Natural killer cell treated with Interleukin-12 subunit alpha and Interleukin-12 subunit beta and Interleukin-15 and Interleukin-18, amount 100 ng/mL, for 72 hours (primary cell): ENCODE measurements around the gene COG4. TPM values are rescaled to one million over a fixed set of nuclear protein-coding genes. Genes with fewer than 3 reads are reported as not detected.
"Not testable (repeated sequence)": the region's sequence is repeated elsewhere in the genome, so short reads cannot be mapped to it uniquely, and the experiment has no call there.

Experiments
- ATAC-seq, 2 donors: fragments of 150-1000 bp; cut with Tn5 transposase in 1 of 2; sonication (Bioruptor Pico), chemical (Tn5 transposase) in 1 of 2; 2 replicates each; pipeline ENCODE4 v1.10.0; 2021
- DNase-seq: peaks from one replicate; pipeline ENCODE4 v3.0.0; 2022; ENCODE audit warnings: low spot score
- H3K27ac Mint-ChIP-seq, 2 donors: 1 replicate in 1 of 2; 2 replicates in 1 of 2; pipeline ENCODE4 v1.8.0; 2022; ENCODE audit warnings: mixed read lengths in 2 of 2, mild to moderate bottlenecking in 1 of 2, moderate library complexity in 1 of 2
- H3K27me3 Mint-ChIP-seq, 2 donors: 1 replicate in 1 of 2; 2 replicates in 1 of 2; pipeline ENCODE4 v1.8.0; 2022; ENCODE audit warnings: mixed read lengths in 2 of 2
- H3K36me3 Mint-ChIP-seq: one replicate; pipeline ENCODE4 v1.8.0; 2022; ENCODE audit warnings: mixed read lengths
- H3K4me1 Mint-ChIP-seq, 2 donors: 1 replicate in 1 of 2; 2 replicates in 1 of 2; pipeline ENCODE4 v1.8.0; 2022; ENCODE audit warnings: low read depth in 2 of 2, mixed read lengths in 2 of 2, mild to moderate bottlenecking in 1 of 2
- H3K4me3 Mint-ChIP-seq: one replicate; pipeline ENCODE4 v1.8.0; 2022; ENCODE audit warnings: mixed read lengths
- H3K9me3 Mint-ChIP-seq: 2 replicates; pipeline ENCODE4 v1.8.0; 2022; ENCODE audit warnings: mixed read lengths
- total RNA-seq, 2 donors: library from RNA; stranded (reverse); gene quantifications; one replicate each; pipeline ENCODE4 v1.2.3, GENCODE V29; 2022

Gene COG4
- total RNA-seq, 2 donors from 2014 or later, result 39.5 to 54.8 TPM

DNA sequence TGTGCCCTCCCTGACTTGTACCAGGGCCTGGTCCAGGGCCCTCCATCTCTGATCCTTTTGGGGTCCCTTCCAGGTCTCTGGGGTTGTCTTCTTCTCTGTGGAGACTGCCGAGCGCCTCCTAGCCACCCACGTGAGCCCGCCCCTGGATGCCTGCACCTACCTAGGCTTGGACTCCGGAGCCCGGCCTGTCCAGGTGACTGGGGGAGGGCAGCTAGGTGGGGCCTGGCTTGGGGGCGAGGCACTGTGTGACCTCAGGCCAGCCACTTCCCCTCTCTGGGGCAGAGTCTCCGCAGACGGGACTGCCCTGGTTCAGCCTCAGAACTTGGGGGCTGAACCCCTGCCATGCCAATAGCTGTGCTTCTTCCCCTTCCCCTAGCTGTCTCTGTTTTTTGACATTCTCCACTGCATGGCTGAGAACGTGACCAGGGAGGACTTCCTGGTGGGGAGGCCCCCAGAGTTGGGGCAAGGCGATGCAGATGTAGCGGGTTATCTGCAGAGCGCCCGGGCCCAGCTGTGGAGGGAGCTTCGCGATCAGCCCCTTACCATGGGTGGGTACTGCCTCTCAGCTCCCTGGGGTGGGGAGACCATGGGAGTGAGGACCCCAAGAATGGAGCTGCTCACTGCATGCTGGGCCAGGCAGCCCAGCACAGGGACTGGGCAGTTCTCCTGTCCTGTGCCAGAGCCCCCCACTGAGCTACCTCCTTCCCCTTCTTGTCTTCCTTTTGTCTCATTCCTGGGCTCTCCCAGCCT is 54.4 kb downstream of the COG4 start:
- Mint-ChIP-seq H3K36me3 (no peaks in the 10 kb centered on the region), H3K9me3 (no peaks in the 10 kb centered on the region), H3K27me3 (no peaks in the 10 kb centered on the region), H3K4me1 (peaks cover 0 to 3% of the 10 kb centered on the region in 2 donors), H3K27ac (no peak overlapping the region), H3K4me3 (no peak overlapping the region)
- DNase-seq, result no peak
- ATAC-seq, result peak in 1 of 2 donors; percentile 11

DNA sequence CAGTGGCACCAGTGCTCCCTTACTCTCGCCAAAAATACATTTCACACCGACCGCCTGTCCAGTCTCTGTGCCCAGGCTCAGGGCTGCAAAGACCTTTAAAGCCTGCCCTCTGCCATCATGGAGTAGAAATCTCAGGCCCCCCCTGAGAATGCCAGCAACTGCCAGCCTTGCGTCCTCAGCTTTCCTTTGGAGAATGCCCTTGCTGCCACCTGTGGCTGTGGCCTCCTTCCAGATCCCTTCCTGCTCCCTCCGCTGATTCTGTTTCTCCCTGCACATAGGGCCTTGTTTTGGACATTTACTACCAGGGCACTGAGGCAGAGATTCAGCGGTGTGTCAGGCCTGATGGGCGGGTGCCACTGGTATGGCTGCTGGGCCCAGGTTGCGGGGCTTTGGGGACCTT is 55.7 kb downstream of the COG4 start:
- Mint-ChIP-seq H3K4me3 (no peak overlapping the region), H3K4me1 (peaks cover 0 to 3% of the 10 kb centered on the region in 2 donors), H3K27me3 (no peaks in the 10 kb centered on the region), H3K36me3 (no peaks in the 10 kb centered on the region), H3K9me3 (no peaks in the 10 kb centered on the region), H3K27ac (no peak overlapping the region)
- ATAC-seq (no peak), DNase-seq (no peak)

DNA sequence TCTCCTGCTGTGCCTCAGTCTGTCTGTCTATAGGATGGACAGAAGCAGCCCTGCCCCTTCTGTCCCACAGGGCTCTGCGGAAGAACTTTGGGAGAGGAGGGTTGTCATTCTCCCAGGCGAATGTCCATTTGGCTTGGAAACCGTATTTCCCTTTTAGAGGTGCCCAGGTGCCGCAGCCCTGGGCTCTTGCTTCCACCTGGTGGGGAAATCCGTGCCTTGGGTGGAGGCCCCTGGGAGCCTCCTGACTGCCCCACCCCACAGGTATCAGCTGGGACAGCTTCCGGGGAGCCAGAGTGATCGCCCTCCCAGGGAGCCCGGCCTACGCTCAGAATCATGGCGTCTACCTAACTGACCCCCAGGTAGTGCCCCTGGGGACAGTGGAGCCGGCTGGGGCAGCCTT is 56.2 kb downstream of the COG4 start:
- Mint-ChIP-seq H3K9me3 (no peaks in the 10 kb centered on the region), H3K36me3 (no peaks in the 10 kb centered on the region), H3K27ac (no peak overlapping the region), H3K27me3 (no peaks in the 10 kb centered on the region), H3K4me3 (no peak overlapping the region), H3K4me1 (peaks cover 0 to 3% of the 10 kb centered on the region in 2 donors)
- ATAC-seq, result no peak
- DNase-seq, result no peak

DNA sequence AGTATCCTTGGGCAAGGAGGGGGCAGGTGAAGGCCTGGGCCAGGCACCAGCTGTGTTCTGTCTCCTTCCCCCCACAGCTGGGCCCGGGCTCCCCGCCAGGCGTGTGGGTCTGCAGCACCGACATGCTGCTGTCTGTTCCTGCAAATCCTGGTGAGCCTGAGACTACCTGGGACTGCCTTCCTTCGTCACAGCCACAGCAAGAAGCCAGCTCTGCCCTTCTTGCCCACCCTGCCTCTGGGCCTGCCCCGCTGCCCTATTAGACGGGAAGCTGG is 56.6 kb downstream of the COG4 start:
- Mint-ChIP-seq H3K36me3 (no peaks in the 10 kb centered on the region), H3K27ac (no peak overlapping the region), H3K4me1 (peaks cover 0 to 4% of the 10 kb centered on the region in 2 donors), H3K9me3 (no peaks in the 10 kb centered on the region), H3K4me3 (no peak overlapping the region), H3K27me3 (no peaks in the 10 kb centered on the region)
- ATAC-seq (no peak), DNase-seq (no peak)

DNA sequence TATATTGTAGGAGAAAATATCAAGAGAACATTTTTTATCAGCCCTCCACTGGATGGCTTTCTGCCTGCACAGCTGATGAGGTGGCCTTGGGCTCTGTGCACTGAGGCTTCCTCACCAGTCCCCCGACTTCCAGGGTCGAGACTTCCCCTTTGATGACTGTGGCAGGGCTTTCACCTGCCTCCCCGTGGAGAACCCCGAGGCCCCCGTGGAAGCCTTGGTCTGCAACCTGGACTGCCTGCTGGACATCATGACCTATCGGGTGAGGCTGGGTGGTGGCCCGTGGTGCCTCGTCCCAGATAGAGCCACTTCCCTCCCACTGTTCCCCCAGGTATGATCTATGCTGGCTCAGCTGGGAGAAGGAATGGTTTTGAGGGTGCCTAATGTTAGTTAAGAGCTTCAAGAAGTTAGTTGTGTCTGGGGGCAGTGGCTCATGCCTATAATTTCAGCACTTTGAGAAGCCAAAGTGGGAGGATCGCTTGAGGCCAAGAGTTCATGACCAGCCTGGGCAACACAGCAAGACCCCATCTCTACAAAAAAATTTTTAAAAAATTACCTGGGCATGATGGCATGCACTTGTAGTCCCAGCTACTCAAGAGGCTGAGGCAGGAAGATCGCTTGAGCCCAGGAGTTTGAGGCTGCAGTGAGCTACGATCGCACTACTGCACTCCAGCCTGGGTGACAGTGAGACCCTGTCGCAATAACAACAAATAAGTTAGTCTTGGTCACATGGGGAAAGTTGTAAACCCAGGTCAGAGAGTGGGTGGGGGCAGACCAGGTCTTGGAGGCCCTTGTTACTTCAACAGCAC is 57.2 kb downstream of the COG4 start:
- no peaks in the 10 kb centered on the region for H3K36me3 Mint-ChIP-seq
- H3K27ac Mint-ChIP-seq, result no peak overlapping the region
- ATAC-seq, result no peak
- DNase-seq, result no peak
- no peak overlapping the region for H3K4me3 Mint-ChIP-seq
- H3K4me1 Mint-ChIP-seq, result peaks cover 0 to 6% of the 10 kb centered on the region in 2 donors
- H3K27me3 Mint-ChIP-seq, result no peaks in the 10 kb centered on the region
- no peaks in the 10 kb centered on the region for H3K9me3 Mint-ChIP-seq

DNA sequence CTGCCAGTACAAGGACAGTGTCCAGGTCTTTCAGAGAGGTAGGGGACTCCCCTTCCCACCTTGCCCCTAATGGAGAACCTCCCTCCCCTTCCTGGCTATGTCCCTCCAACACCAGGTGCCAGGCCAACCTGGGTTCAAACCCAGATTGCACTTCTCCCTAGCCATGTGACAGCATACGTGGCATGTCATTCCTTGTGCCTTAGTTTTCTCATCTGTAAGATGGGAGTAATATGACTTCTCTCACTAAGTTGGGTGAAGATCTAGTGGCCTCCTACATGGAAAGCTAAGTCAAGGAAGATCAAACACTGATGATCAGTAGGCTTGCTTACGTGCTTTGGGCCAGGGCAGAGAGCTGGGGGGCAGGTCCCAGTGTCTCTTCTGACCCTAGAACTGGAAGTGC is 60.1 kb downstream of the COG4 start:
- ATAC-seq, result no peak
- Mint-ChIP-seq H3K9me3 (no peaks in the 10 kb centered on the region), H3K36me3 (no peaks in the 10 kb centered on the region), H3K4me3 (no peak overlapping the region), H3K4me1 (peaks cover 0 to 3% of the 10 kb centered on the region in 2 donors), H3K27me3 (no peaks in the 10 kb centered on the region), H3K27ac (no peak overlapping the region)
- DNase-seq, result no peak

DNA sequence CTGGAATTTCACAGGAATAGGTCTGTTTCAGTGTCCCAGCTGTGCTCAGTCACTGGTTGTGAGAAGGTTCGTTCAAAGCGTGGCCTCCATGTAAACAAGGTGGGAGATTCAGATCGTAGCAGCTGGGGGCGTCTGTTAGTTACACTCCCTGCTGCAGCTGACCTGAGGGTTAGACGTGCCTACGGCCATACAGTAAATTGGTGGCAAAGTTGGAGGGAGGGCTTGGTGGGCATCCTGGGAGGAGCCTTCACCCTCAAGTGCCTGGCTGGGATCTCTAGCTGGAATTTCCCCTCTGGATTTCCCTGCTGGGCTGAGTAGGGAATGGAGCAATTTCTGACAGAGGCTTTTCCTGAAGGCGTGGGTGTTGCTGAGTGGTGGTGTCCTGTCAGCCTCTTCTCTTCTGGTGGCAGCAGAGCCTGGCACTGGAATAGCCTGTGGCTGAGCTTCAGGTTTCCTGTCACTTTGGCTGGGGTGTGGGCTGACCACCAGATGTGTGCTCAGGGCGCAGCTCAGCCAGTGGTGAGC is 62.6 kb downstream of the COG4 start:
- Mint-ChIP-seq H3K27ac (no peak overlapping the region), H3K4me1 (peaks cover 0 to 3% of the 10 kb centered on the region in 2 donors), H3K4me3 (no peak overlapping the region), H3K36me3 (no peaks in the 10 kb centered on the region), H3K9me3 (no peaks in the 10 kb centered on the region), H3K27me3 (no peaks in the 10 kb centered on the region)
- ATAC-seq (peak; percentile 31 to 71), DNase-seq (no peak)

DNA sequence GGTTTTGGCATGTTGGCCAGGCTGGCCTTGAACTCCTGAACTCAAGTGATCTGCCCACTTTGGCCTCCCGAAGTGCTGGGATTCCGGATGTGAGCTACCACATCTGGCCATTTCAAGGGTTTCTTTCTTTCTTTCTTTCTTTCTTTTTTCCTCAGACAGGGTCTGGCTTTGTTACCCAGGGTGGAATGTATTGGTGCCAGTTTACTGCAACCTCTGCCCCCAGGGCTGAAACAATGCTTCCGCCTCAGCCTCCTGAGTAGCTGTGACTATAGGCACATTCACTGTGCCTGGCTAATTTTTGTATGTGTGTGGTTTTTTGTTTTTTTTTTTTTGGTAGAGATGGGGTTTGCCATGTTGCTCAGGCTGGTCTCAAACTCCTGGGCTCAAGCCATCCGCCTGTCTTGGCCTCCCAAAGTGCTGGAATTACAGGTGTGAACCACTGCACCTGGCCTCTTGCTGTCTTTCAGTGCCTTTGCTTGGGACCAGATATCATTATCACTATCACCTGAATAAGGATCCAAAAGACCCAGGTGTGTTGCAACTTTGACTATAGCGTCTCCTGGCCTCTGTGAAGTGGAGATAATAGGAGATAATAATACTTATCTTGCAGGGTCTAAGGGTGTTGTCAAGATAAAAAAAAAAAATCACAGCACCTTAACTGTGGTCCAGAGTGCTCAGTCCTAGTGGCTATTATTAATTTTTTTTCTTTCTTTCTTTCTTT is 65.7 kb downstream of the COG4 start:
- Mint-ChIP-seq H3K27ac (no peak overlapping the region), H3K4me1 (peaks cover 11 to 13% of the 10 kb centered on the region in 2 donors), H3K9me3 (no peaks in the 10 kb centered on the region), H3K4me3 (no peak overlapping the region), H3K27me3 (no peaks in the 10 kb centered on the region), H3K36me3 (no peaks in the 10 kb centered on the region)
- ATAC-seq (no peak), DNase-seq (no peak)

DNA sequence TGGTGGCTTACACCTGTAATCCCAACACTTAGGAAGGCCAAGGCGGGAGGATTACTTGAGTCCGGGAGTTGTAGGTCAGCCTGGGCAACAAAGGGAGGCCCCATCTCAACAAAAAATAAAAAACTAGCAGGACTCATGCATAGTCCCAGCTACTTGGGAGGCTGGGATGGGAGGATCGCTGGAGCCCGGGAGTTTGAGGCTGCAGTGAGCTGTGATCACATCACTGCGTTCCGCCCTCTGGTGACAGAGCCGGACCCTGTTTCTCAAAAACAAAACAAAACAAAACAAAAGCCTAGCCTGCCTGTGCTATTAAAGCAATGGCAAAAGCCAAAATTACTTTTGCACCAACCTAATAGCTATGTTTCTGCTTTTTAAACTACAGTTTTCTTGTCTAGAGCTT is 67.4 kb downstream of the COG4 start:
- Mint-ChIP-seq H3K9me3 (no peaks in the 10 kb centered on the region), H3K4me3 (peak overlapping the region; percentile 2), H3K4me1 (peaks cover 11% of the 10 kb centered on the region in 2 donors), H3K27ac (no peak overlapping the region), H3K36me3 (no peaks in the 10 kb centered on the region), H3K27me3 (no peaks in the 10 kb centered on the region)
- no peak for DNase-seq
- no peak for ATAC-seq

DNA sequence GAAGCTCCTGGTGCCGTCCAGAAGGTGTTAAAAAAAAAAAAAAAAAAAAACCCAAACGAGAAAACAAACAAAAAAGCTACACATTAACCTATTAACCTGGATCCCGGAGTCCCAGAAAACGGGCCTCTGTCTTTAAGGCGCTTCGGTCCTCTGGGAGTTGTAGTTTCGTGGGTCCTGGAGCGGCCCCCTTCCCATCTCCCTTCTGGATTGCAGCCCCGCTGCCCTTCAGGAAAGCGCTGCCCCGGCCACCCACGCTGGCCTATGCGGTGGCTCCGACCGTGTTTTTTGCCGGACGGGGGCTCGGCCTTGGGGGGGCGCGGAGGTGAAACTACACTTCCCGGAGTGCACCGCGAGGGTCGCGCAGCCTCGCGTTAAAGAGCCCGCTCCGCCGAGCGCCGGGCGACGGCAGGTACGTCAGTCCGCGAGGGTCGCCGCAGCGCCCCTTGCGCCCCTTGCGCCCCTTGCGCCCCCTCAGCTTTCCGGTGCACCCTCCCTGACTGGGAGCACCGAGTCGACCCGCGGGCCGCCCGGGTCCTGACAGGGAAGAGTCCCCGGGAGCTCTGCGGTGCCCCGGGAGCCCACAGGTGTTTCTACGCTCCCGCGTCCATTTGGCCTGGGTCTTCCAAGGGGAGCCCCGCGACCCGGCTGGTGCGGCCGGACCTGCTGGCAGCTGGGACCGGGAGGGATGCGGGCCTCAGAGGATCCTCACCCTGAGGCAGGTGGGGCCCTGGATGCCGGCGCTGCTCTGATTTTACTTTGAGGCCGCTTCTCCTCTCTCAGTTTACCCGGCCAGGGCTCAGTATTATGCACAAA is 68.9 kb downstream of the COG4 start, which contains the start of gene FCSK:
Gene FCSK, plus strand, starts transcription at position 374 of the 813 bp plus-strand sequence. CDS start 8,596 bp downstream, outside the sequence.
- Mint-ChIP-seq H3K27me3 (no peaks in the 10 kb centered on the region), H3K36me3 (no peaks in the 10 kb centered on the region), H3K4me3 (peak within 1 kb of the TSS; percentile 95), H3K9me3 (no peaks in the 10 kb centered on the region), H3K27ac (peak within 1 kb of the TSS; percentile 81 to 94), H3K4me1 (peaks cover 11% of the 10 kb centered on the region in 2 donors)
- ATAC-seq, result peak; percentile 93 to 95
- peak; percentile 79 for DNase-seq

DNA sequence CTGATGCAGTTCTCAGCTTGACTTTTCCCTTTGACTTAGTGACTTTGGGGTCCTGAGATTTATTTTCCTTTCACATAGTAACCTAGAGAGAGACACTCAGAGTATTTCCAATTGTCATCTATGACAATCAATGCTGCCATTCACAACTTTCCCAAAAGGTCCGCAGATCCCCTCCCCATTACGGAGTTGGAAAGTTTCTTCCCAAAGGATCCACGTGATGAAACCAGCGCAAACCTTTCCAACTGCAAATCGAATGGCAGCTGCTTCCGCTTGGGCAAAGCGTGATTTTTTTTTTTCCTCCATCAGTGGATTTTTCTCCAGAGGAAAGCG is 69.5 kb downstream of the COG4 start:
- Mint-ChIP-seq H3K9me3 (no peaks in the 10 kb centered on the region), H3K27ac (peak overlapping the region; percentile 81 to 94), H3K36me3 (no peaks in the 10 kb centered on the region), H3K4me3 (peak overlapping the region; percentile 95), H3K4me1 (peaks cover 11% of the 10 kb centered on the region in 2 donors), H3K27me3 (no peaks in the 10 kb centered on the region)
- no peak for DNase-seq
- ATAC-seq, result no peak

DNA sequence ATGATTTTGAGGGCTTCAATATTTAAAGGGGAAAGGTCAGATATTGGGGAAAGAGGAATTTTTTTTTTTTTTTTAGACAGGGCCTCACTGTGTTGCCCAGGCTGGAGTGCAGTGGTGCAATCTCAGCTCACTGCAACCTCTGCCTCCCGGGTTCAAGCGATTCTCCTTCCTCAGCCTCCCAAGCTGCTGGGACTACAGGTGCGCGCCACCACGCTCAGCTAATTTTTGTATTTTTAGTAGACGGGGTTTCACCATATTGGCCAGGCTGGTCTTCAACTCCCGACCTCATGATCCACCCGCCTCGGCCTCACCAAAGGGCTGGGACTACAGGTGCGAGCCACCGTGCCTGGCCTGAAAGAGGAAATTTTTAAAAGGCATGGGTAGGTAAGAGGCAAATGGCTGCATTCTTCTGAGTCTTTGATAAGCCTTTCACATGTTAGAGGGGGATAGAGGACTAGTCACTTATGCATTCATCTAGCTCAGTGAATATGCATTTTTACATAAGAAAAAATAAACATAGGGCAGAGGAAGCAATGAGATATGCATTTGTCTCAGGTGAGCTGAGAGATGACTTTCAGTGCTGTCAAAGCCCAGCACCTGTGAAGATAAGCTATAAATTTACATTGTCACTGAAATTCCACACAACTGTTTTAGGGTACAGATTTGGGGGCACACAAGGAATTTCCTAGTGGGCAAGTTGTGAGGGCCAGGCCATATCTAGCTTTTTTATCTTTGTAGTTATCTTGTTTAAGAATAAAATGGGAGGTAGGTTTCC is 70.0 kb downstream of the COG4 start:
- peak overlapping the region; percentile 95 for H3K4me3 Mint-ChIP-seq
- no peak for ATAC-seq
- peak overlapping the region; percentile 81 to 94 for H3K27ac Mint-ChIP-seq
- no peak for DNase-seq
- H3K9me3 Mint-ChIP-seq, result no peaks in the 10 kb centered on the region
- H3K4me1 Mint-ChIP-seq, result peaks cover 11% of the 10 kb centered on the region in 2 donors
- no peaks in the 10 kb centered on the region for H3K36me3 Mint-ChIP-seq
- H3K27me3 Mint-ChIP-seq, result no peaks in the 10 kb centered on the region

DNA sequence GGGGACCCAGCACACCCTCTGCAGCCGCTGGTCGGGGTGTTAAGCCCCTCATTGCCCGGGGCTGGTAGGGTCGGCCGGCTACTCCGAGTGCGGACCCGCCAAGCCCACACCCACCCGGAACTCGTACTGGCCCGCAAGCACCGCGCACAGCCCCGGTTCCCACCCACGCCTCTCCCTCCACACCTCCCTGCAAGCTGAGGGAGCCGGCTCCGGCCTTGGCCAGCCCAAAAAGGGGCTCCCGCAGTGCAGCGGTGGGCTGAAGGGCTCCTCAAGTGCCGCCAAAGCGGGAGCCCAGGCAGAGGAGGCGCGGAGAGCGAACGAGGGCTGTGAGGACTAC is 72.4 kb downstream of the COG4 start:
- not testable (repeated sequence) for ATAC-seq, H3K36me3 Mint-ChIP-seq, H3K4me3 Mint-ChIP-seq, H3K27me3 Mint-ChIP-seq, DNase-seq, H3K27ac Mint-ChIP-seq, H3K9me3 Mint-ChIP-seq
- H3K4me1 Mint-ChIP-seq, result peaks cover 11% of the 10 kb centered on the region in 2 donors
